HG03064 (cell line): ENCODE results near the gene IQSEC1.
"Not testable (repeated sequence)": the region's sequence is repeated elsewhere in the genome, so short reads cannot be mapped to it uniquely, and the experiment has no call there.

Experiments
- ATAC-seq: cut with Tn5 transposase; IDR thresholded peaks from one replicate; pipeline ENCODE4 v1.9.1; 2021; ENCODE audit warnings: low read depth; ENCODE audit not compliant: unreplicated experiment

IQSEC1 gene

GRCh38 chr3:12886106-12886679 is 187.0 kb downstream of the IQSEC1 start:
- no peak for ATAC-seq

GRCh38 chr3:12885583-12885930 is 187.7 kb downstream of the IQSEC1 start:
- ATAC-seq: no peak

GRCh38 chr3:12884790-12885582 is 188.2 kb downstream of the IQSEC1 start:
- ATAC-seq: no peak

- ATAC-seq: no peak
These were observed 189.0 kb downstream of the IQSEC1 start for GRCh38 chr3:12884186-12884680.

DNA sequence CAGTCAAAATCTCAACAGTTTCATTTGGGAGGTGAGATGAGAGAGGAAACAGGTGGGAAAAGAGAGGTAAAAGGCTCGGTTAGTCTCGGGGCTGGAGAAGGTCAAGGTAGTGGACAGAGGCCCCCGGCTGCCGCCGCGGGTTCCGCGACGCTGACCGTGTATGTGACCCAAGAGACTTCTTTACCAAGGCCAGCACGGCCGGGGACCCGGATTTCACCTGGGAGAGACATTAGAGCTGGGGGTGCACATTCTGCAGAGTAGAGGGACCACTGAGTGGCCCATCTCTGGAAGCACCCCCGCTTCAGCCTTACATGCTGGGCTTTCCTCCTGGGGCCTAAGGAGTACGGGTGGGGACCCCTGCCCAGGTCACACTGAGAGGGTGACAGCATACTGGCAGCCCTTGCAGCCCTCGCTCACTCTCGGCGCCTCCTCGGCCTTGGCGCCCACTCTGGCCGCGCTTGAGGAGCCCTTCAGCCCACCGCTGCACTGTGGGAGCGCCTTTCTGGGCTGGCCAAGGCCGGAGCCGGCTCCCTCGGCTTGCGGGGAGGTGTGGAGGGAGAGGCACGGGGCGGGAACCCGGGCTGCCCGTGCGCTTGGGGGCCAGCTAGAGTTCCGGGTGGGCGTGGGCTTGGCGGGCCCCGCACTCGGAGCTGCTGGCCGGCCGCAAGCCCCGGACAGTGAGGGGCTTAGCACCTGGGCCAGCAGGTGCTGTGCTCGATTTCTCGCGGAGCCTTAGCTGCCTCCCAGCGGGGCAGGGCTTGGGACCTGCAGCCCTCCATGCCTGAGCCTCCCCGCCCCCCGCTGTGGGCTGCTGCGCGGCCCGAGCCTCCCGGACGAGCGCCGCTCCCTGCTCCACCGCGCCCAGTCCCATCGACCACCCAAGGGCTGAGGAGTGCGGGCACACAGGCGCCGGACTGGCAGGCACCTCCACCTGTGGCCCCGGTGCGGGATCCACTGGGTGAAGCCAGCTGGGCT is 190.6 kb downstream of the IQSEC1 start:
- no peak for ATAC-seq

DNA sequence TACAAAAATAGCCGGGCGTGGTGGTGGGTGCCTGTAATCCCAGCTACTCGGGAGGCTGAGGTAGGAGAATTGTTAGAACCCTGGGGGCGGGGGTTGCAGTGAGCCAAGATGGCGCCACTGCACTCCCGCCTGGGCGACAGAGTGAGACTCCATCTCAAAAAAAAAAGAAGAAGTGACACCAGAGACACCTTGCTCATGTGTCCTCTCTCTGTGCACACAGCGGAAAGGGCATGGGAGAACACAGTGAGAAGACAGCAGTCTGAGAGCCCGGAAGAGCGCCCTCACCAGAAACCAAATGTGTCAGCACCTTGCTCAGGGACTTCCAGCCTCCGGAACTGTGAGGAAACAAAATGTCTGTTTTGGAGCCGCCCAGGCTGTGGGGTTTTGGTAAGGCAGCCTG is 191.4 kb downstream of the IQSEC1 start:
- not testable (repeated sequence) for ATAC-seq

GRCh38 chr3:12879191-12879815 is 193.9 kb downstream of the IQSEC1 start:
- ATAC-seq: no peak

GRCh38 chr3:12878758-12879157 is 194.5 kb downstream of the IQSEC1 start:
- not testable (repeated sequence) for ATAC-seq

GRCh38 chr3:12878141-12878574 is 195.1 kb downstream of the IQSEC1 start:
- no peak for ATAC-seq

GRCh38 chr3:12877040-12877439 is 196.2 kb downstream of the IQSEC1 start:
- ATAC-seq: no peak

GRCh38 chr3:12875857-12876836 is 197.1 kb downstream of the IQSEC1 start:
- no peak for ATAC-seq

DNA sequence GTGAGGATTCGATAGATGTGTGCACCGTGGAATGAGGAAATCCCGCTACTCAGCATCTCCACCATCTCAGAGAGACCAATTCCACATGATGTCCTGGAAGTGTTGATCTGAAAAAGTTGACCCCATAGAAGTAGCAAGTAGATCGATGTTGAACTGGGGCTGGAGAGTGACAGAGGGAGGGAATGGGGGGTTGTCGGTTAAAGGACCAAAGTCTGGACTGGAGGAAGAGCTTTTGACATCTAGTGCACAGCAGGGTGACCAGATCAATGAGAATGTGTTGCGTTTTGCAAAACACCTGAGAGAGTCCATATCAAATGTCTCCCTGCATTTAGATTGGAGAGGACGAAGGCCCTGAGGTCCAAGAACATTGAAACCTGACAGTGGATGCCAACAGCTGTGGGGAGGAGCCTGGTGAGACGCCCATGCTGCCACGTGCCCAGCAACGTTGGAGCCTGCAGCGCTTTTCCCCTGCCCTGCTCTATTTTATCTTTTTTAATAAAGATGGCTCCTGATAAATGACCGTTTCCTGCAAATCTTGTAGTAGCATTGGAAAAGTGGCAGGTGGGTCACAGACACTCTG is 201.7 kb downstream of the IQSEC1 start:
- ATAC-seq: no peak

DNA sequence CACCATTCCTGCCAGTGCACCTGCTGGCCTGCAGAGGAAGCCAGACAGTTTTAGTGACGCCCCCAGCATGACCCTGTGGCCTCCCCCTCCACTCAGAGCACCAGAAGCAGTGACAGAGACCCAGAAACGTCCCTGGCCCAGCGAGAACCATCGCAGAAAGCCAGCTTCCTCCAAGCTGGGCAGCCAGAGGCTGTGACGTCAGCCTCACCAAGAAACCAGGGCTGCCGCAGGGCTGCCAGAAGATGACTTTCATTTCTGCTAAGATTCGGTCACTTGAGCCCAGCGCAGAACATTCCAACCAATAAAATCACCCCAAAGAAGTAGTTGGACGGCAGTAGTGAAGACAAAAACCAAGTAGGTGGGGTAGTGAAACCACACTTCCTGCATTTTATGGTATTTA is 202.3 kb downstream of the IQSEC1 start:
- ATAC-seq: no peak

DNA sequence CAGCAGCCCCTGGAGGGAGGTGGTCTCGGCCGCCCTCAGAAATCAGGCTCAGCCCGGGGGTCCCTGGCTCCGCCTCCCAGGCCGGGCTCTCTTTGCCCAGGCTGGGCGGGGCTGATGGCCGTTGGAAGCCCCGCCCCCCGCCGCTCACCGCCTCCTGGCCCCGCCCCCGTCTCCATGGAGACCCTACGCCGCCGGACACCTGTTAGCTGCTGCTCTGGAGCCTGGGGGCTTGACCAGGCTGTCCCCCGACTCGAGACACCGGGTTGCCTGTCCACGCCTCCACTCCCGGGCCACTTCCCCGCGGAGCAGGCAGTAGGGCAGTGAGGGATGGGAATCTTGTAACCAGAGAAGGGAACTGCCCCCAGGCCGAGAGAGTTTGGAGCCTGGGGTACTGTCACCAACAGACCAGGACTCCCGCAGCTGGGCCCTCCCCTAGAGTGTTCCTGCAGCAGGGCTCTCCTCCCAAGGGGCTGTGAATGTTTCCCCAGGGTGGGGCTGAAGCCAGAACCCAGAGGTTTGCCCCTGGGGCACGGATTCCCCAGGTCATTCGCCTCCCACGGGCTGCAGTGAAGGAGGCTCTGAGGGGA is 204.1 kb downstream of the IQSEC1 start:
- peak; percentile 53 for ATAC-seq

GRCh38 chr3:12868039-12869034 is 204.9 kb downstream of the IQSEC1 start:
- ATAC-seq: peak; percentile 68

GRCh38 chr3:12866836-12867235 is 206.4 kb downstream of the IQSEC1 start:
- ATAC-seq: no peak

- ATAC-seq: no peak
These were observed 208.0 kb downstream of the IQSEC1 start for GRCh38 chr3:12865271-12865670.
